ENCODE data around the gene CHPF2.

CHPF2 gene

GRCh38 chr7:151283302-151283701, 51.0 kb downstream of the CHPF2 start:
- Histone ChIP-seq H3K36me3 (ENCODE audit: control insufficient read depth, insufficient read depth, low read length, severe bottlenecking) (no peaks in the 10 kb centered on the region), H3K27me3 (replicated peaks; ENCODE audit: control insufficient read depth, insufficient read depth, low read length) (peaks cover 47% of the 10 kb centered on the region), H3K9me3 (ENCODE audit: control insufficient read depth, low read length) (peaks cover 8% of the 10 kb centered on the region), H3K4me3 (ENCODE audit: low read length) (no peak overlapping the region), H3K9ac (ENCODE audit: low read length) (no peak overlapping the region), H3K4me1 (ENCODE audit: control insufficient read depth, insufficient read depth, low read length) (peaks cover 5% of the 10 kb centered on the region)
- DNase-seq (ENCODE audit: low read depth), result no peak

GRCh38 chr7:151286148-151286547, 53.9 kb downstream of the CHPF2 start:
- Histone ChIP-seq H3K4me3 (ENCODE audit: low read length) (no peak overlapping the region), H3K9me3 (ENCODE audit: control insufficient read depth, low read length) (peaks cover 8% of the 10 kb centered on the region)
- peak; percentile 3 for DNase-seq (ENCODE audit: low read depth)

More at GRCh38 chr7:151286148-151286547, 53.9 kb downstream of the CHPF2 start:
- Histone ChIP-seq H3K27me3 (replicated peaks; ENCODE audit: control insufficient read depth, insufficient read depth, low read length) (peaks cover 27% of the 10 kb centered on the region), H3K4me1 (ENCODE audit: control insufficient read depth, insufficient read depth, low read length) (peaks cover 5% of the 10 kb centered on the region), H3K9ac (ENCODE audit: low read length) (no peak overlapping the region), H3K36me3 (ENCODE audit: control insufficient read depth, insufficient read depth, low read length, severe bottlenecking) (no peaks in the 10 kb centered on the region)
